ENCODE data around the gene FARP1.
A peak's percentile ranks its signal among the peaks of the same experiment; 100 is the strongest.

Gene FARP1

DNA sequence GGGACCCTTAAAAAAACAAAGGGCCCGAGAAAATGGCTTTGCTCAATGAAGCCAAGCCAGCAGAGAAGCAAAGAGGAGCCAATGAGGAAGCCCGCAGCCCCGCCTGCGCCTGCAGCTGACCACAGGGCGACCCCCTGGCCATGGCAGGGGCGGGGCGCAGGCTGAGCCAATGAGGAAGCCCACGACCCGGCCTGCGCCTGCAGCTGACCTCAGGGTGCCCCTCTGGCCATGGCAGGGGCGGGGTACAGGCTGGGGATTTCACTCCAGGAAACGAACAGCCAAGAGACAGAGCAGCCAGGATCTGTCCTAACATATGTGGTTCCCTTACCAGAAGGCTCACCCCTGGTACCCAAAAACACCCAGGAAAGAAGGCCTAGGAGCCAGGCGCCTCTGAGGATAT, 332.6 kb downstream of the FARP1 start:
- no peak for DNase-seq

DNA sequence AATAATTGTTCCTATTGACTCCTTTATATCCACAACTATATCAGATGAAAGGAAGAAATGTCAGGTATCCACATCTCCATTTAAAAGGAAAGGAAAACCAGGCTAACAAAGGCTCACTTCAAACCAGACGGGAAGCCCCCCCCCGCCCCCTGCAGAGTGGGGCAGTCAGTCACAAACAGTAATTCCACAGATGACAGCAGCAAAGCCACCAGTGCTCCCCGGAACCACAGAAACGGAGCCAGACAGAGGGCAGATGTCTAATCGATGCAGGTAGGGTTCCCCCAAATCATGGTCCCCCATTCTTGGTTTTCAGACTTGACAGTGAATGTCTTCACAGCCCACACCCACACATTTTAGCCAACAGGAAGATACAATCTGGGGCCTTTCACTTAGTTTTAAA, 333.2 kb downstream of the FARP1 start:
- no peak for DNase-seq

DNA sequence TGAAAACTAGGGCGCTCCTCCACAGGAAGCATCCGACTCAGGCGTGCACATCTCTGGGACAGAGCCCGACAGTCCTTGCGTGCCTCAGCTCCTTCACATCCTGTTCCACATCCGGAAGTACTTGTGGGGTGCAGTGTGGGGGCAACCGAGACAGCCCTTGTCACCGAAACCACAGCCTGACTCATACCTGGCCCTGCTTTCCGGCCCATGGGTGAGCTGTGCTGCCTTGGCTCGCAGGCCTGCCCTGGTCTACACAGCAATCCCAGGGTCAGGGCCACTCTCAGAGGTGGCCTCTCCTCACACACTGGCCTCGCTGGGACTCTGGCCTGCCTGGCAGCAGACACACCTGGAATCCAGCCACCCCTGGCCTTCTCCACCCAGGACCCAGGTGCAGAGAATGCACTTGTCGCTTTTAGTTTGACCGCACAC, 333.7 kb downstream of the FARP1 start:
- peak; percentile 79 for DNase-seq

DNA sequence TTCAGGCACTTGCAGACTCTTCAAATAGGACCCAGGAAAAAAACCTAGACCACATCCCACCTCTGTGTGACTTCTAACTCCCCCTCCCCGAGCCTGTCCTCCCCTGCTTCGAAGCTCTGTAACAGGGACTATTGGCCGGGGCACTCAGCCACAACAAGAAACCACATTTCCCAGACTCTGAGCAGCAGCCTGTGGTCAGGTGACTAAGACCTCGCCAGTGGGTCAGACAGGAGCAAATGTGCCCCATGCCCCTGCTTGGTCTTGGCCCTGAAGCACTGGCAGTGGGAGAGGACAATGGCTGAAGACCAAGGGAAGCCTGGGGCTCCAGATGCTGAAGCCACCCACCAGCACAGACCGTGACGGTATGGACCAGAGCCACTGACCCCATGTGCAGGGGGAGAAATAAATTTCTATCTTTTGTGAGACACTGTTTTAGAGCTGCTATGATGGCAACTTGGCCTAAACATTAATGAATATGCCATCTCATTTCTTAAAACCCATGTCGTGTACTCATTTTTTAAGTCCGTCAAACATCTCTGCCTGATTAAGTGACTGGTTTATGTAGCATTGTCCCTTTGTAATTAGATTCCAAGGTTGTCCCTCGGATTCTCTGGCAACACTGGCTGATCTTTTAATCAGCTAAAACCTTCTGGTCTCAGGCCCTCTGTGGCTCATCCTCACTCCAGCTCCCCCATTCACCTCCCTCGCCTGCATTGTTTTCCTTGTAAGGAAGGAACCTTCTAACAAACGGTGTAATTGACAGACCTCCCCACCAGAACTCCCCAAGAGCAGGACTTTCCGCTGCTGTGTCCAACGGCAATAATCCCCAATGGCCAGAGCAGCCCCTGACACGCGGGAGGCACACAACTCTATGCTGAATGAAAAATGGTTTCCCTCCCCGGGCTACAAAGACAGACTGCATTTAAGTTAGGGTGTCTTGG, 335.6 kb downstream of the FARP1 start:
- no peak for DNase-seq

DNA sequence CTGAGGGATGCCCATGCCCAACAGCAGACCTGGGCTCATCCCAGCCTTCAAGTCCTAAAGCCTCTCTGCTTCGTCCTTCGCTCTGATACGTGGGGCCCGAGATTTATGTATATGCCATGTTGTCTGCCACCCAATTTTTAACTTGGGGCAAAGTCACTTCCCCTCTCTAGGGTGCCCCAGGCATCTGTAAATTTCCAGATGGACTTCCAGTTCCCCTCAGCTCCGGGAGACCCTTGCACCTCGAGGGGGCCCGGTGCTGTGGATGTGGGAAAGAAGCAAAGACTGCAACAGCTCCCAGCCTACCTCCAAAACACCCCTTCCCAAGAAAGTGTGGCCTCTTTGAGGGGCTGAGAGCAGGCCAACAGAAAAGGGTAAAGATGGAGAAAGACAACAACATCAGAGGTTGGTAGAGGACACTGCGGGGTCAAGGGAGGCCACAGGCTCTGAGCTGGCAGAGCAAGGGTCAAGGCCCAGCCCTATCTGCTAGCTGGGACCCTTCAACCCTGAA, 336.7 kb downstream of the FARP1 start:
- DNase-seq = no peak

DNA sequence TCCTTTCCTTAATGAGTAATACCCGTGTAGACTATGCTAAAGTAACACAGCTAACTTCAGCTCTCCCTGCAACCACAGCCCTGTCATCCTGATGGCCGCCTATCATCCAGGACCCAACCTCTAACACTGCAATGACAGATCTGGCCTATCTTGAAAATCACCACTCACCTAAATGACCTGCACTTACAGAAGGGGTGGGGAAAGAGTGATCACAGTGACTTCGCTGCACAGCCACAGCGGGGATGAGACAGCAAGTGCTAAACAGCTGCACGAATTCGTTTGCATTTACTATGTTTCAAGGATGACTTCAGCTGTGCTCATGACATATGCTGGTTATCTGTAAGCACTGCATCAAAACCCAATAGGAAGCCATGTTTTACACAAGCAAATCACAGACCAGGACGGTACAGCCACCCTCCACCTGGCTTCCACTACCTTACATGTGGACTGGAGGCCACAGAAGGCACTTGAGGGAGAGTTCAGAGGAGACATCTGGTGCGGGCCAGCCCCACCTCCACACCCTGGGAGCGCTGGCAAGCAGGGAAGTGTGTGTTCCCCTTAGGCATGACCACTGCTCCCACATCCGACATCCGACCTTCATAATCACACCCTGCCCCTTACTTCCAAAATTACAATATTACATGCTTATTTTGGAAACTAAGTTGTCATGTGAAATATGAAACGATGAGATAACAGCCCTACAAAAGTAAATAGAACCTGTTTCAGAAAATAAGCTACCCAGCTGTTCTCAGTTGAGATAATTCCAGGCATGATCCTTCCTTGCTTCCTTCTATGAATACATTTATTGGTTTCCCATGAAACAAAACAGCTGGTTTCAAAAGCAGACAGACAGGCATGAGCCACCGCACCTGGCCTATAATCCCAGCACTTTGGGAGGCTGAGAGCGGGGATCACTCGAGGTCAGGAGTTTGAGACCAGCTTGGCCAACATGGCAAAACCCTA, 338.3 kb downstream of the FARP1 start:
- DNase-seq = no peak

DNA sequence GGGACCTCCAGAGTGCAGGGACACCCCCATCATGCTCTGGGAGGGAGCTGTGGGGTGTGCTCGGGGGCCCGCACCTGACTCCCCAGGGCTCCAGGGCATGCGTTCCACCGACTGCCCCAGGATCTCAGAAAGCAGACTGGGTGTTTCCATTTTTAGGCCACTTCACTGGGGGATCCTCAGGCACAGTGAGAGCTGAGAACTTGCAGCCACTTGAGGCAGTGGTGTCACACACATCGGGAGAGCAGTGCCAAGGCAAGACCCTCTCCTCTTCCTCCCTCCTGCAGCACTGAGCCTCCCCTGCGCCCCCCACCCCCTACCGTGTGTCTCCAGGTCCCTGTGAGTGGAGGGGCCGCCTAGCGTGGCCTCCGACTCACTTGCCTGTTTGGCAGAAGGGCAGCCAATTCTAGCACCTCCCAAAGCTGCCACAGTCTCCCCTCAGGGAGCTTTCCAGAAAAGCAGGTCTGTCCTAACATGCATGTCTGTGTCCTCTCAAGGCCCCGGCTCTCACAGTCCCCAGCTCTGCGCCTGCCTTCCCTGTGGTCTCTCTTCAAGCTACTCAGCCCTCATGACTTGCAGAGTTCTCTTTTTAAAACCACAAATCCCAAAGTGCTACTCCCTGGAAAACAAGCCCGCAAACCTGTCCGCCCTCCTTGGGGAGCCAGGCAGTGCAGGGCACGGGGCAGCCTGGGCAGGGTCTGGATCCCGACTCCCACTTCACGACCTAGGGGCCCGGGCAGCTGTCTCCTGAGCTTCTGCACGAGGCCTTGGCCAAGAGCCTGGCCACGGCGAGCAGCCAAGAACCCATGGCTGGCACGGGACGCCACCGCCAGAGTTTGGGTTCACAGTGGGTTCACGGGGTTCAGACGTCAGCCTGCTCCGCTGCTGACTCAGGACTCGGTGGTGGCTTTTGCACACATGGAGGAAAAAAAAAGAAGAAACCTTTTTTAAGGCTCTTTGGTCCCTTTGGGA, 339.9 kb downstream of the FARP1 start:
- DNase-seq = peak; percentile 93

DNA sequence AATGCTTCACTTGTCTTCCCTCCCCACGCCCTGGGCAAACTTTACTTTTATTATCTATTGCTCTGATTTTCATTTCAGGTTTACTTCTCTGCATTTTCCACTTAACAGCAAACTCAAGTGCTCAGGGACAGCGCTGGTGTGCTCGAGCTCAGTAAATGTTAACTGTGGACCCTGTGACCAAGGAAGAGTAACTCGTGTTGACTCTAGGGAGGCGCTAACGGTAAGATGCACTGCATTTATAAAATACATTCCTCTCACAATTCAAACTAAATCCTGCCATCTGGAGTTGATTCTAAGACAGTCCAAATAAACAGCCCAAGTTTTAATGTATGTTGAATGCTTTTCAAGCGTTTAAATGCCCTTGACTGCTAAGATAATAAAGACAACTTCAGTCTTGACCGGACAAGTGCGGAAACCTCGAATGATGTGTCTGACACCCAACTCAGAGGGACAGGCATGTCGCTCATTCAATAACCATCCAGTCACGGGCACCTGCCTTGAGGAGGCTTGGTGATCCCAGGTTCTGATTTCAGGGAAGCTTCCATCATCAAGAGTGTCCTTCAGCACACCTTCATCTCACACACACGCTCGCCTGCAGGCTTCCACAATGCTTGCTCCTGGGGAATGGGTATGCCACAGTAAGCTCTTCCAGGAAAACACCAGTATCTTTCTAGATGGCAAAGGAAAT, 340.9 kb downstream of the FARP1 start:
- DNase-seq = no peak

DNA sequence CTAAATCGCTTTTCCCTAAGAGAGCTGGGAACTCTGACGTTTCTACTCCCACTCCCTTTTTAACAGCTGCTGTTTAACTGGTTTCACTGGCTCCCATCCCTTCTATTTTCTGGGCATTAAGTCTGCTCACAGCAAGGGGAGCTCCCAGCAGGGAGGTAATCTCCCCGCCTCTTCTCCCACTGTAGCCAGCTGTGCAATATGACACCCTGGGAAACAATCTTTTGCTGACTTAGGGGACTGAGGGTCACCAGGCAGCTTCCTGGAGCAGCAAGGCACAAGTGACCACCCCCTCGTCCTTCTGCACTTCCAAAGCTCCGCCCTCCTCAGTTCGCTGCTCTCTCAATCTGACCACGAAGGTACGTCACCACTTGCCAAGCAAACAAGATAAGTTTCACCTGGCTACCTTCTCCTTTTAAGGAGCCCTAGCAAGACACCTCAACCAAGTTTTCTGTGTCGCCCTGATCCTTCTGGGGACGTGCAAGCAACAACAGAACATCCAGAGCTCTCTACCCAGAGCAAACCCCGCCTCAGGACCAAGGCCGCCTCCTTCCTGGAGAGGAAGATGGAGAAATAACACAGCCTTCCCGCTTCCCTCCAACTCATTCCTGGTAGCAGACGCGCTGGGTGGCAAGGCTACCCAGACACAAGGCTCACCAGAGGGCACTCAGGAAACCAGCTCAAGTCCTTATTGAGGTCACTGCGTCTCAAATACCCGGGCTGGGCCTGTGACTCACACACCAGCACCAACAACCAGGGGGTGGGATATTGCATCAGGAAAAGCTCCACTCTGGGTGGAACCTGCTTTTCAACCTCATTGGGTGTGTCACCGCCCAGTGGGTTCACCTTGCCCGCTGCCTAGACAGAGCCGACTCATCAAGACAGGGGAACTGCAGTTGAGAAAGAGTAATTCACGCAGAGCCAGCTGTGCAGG, 341.7 kb downstream of the FARP1 start:
- peak; percentile 99 for DNase-seq

DNA sequence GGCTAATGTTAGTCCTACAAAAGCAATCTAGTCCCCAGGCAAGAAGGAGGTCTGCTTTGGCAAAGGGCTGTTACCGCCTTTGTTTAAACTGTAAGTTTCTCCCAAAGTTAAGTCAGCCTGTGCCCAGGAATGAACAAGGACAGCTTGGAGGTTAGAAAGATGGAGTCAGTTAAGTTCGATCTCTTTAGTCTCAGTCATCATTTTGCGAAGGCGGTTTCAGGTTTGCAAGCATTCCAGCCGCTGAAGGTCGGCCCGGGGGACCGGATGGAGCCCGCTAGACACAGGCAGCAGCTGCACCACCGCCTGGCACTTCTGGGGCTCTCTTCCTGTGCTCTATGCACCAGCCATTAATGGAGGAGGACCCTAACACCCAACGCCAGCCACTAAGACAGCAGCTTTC, 342.7 kb downstream of the FARP1 start:
- DNase-seq = no peak

DNA sequence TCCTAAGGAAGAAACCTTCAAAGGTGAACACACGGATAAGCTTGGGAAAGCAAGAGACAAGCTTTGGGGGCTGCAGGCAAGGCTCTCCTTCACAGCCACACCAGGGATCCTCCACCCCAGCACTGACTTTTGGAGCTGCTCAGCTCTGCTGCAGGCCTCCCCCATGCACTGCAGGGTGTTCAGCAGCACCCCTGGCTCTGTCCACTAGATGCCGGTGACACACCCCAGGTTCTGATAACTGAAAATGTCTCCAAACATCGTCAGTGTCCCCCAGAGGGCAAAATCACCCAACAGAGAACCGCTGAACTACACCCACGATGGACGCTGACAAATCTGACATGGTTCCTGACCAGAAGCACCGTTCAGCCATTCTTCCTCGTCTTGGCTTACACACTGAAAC, 343.5 kb downstream of the FARP1 start:
- DNase-seq = no peak

DNA sequence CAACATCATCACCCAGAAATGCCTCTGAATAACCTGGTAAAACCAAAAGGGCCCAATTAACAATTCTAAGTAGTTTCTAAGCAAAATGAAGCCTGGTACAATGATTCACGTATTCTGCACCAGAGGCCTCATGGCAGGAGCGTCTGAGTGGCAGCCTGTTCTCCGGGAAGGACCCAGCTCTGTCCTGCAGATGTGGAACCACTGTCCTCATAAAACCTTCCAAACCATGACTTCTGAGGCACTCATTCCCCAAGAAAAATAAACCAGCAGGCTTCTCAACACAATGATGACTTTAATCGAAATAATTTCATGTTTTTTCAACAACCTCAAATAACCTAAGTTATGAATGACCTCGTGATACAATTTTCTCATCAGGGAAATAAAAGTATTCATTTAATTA, 344.1 kb downstream of the FARP1 start:
- DNase-seq = no peak

DNA sequence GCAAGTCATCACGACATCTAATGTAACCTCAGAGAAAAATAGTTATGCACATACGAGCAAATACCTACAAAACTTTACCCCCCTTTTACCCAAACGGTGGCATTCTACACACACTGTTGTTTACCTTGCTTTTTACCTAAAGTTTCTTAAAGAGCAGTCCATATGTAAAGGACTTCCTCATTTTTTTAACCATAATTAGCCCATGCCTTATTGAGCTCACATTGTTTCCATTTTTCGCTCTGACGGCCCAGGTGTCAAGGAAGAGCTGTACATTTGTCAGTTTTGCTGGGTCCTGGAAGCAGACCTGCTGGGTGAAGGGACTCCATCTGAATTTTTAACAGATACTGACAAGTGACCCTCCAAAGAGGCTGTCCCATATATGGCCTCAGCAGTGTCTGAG, 344.6 kb downstream of the FARP1 start:
- DNase-seq = no peak

DNA sequence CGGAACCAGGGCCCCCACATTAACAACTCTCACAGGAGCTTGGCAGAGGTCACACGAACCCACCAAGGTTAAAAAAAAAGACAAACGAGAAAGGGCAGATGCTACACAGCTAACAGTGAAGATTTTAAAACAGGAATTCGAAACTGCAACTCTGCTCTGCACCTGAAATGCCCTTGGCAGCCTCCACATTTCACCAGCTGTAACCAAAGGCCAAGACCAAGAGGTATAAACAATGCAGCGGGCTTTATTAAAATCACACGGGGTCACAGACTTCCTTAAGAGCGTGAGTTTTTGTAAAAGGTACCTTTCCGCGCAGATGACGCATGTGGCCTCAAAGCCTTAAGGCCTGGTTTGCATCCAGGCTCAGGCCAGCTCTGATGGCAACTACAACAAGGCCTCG, 345.8 kb downstream of the FARP1 start:
- DNase-seq = no peak

DNA sequence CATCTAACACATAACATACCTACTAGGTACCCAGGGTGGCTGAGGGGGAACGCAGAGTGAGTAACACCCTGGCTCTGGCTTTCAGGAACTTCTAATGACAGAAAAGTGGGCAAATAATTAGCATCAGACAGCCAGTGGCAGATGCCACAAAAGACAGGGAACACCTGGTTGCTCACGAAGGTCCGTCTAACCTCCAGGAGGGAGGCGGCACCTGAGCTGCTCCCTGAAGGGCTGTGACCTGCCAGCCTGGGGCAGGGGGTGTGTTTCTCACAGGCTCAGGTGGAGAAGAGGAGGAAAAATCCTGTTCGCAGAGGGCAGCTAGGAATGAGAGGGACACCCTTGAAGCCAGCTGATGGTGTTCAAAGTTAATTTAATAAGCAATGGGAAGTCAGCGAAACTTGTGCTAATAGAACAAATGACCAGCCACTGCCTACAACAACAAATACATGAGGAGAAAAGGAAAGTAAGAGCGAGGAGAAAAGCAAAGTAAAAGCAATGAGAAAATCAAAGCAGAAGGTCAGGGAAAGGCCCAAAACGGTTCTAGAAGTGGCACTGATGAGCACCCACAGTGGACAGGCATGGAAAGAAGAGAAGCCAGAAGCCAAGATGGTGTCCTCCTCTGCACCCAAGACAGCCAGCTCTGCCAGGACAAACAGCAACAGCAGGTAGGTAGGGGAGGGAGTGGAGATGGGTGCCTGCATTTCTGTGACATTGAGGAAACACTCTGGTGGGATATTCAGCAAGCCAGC, 346.7 kb downstream of the FARP1 start:
- DNase-seq = no peak

DNA sequence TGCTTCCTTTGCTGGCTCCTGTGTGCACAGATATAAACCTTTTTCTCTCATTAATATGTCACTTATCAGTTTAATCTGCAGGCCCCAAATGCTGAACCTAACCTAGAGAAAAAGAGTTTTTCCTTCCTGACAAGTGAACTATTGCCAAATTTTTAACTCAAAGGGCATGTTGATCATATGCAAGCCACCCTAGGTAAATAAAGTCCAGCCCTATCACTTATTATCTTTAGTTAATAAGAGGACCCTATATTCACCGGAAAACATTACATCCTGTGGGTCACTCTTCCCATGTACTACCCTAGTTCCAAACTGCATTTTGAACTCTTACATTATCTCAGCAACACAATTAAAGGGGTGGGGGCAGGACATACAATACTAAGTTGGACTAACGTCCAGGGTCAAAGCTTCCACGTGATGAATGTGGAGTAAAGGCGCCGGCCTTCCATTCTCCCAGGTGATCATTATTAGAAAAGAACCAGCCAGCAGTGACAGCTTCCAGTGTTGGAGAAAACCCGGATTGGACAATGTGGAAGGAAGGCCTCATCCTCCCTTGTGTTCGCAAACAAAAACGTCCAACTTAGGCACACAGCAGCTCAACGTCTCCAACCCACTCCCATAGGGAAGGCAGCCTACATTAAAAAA, 347.4 kb downstream of the FARP1 start:
- no peak for DNase-seq

DNA sequence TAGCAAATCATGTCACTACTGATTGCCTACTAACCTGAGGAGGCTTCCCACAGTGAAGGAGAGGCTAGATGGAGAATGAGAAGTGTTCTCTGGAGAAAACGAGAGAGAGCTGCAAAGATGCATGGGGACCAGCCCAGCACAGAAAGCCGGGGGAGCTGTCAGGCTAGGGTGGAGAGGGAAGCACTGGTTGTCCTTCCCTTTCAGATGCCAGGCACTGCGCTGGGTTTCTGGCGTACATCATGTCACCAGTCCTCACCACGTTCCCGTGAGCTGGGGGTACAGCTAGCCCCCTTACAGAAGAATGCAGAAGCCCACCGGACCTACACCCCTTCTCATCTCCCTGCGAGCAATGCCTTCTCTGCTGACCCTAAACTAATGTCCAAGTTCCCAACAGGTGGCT, 348.0 kb downstream of the FARP1 start:
- DNase-seq = no peak

DNA sequence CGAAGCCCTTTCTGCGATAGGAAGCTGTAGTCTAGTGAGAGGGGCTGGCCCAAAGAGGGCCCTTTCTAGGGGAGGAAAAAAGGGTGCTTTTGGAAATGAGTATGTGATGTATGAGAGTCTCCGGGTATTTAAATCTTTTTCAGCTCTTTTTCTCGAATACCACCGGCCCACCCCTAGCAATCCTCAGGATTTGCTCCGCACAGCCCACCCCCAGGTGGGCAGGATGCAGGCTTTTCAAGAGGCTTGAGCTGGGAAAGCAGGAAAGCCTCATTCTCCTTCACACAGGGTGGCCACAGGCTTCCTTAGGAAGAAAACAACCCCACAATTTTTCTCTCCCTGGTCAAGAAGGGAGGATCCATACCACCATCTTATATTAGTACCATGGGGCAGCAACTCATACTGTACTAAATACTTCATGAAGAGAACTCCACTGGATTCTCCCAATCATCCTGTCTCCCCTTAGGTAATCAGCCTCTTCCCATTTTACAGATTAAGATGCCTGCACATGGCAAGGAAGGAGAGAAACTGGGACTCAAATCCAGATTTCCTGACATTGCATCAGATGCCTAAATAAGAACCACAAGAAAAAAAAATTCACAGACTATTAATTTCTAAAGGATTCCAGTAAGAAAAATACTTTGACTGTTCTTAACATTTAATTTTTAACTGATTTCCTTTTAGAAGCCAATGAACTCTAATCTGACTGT, 349.6 kb downstream of the FARP1 start:
- no peak for DNase-seq

Measured in NCI-H226 (cell line).